Inflammatory macrophage treated with lipopolysaccharide for 1 hour (primary cell): ENCODE results near the gene HCRT.
A peak's percentile ranks its signal among the peaks of the same experiment; 100 is the strongest.
"Not testable (repeated sequence)": the region's sequence is repeated elsewhere in the genome, so short reads cannot be mapped to it uniquely, and the experiment has no call there.

Source experiments
- DNase-seq, 2 donors: peaks; one replicate each; pipeline ENCODE4 v3.0.0-alpha.2; 2020 to 2022

Gene HCRT

GRCh38 chr17:42179335-42179734 is 5.9 kb downstream of the HCRT start:
- no peak for DNase-seq

GRCh38 chr17:42178817-42179216 is 6.4 kb downstream of the HCRT start:
- DNase-seq = peak; percentile 74 to 90

GRCh38 chr17:42177684-42178083 is 7.6 kb downstream of the HCRT start:
- DNase-seq = peak in 1 of 2 donors; percentile 12

GRCh38 chr17:42174126-42174783 is 11.0 kb downstream of the HCRT start:
- no peak for DNase-seq

- DNase-seq = no peak
Observed at GRCh38 chr17:42171831-42172230, 13.4 kb downstream of the HCRT start.

- DNase-seq = no peak
Observed at GRCh38 chr17:42169351-42169750, 15.9 kb downstream of the HCRT start.

GRCh38 chr17:42167807-42168206 is 17.4 kb downstream of the HCRT start:
- peak in 1 of 2 donors; percentile 17 for DNase-seq

- DNase-seq = no peak
Observed at GRCh38 chr17:42166196-42166763, 19.0 kb downstream of the HCRT start.

- no peak for DNase-seq
Observed at GRCh38 chr17:42165751-42166150, 19.5 kb downstream of the HCRT start.

GRCh38 chr17:42163696-42164407 is 21.4 kb downstream of the HCRT start:
- DNase-seq = no peak

GRCh38 chr17:42163113-42163512 is 22.1 kb downstream of the HCRT start:
- DNase-seq = peak in 1 of 2 donors; percentile 46

GRCh38 chr17:42160531-42160910 is 24.7 kb downstream of the HCRT start:
- DNase-seq = no peak

- DNase-seq = no peak
Observed at GRCh38 chr17:42159796-42160530, 25.3 kb downstream of the HCRT start.

- no peak for DNase-seq
Observed at GRCh38 chr17:42155614-42156045, 29.6 kb downstream of the HCRT start.

GRCh38 chr17:42153919-42154742 is 31.1 kb downstream of the HCRT start:
- DNase-seq = peak; percentile 13 to 22

- no peak for DNase-seq
Observed at GRCh38 chr17:42146911-42147607, 38.2 kb downstream of the HCRT start.

- DNase-seq = not testable (repeated sequence)
Observed at GRCh38 chr17:42143138-42143537, 42.1 kb downstream of the HCRT start.

- DNase-seq = no peak
Observed at GRCh38 chr17:42142371-42142896, 42.8 kb downstream of the HCRT start.

GRCh38 chr17:42141382-42141781 is 43.9 kb downstream of the HCRT start:
- no peak for DNase-seq

GRCh38 chr17:42140690-42141089 is 44.6 kb downstream of the HCRT start:
- DNase-seq = not testable (repeated sequence)

GRCh38 chr17:42138749-42139492 is 46.3 kb downstream of the HCRT start:
- DNase-seq = no peak
